Thyroid gland (tissue), 4 donors: ENCODE data around the gene HOXA7.

ENCODE experiments used
- CTCF ChIP-seq, 6 experiments: fragments of 200-600 bp in 3 of 6; fragments of 450-650 bp in 3 of 6; sonication (generic) in 3 of 6; IDR thresholded peaks; one replicate each; pipeline ENCODE4 v1.5.1; 2016 to 2019; ENCODE audit warnings: antibody characterized with exemption in 6 of 6, mild to moderate bottlenecking in 2 of 6, inconsistent platforms in 1 of 6, moderate library complexity in 1 of 6
- POLR2A ChIP-seq, 2 donors: fragments of 450-650 bp; IDR thresholded peaks; one replicate each; pipeline ENCODE4 v1.6.1; 2017; ENCODE audit warnings: antibody characterized with exemption in 2 of 2, mild to moderate bottlenecking in 2 of 2, moderate library complexity in 1 of 2

- no peak for TF ChIP-seq CTCF (IDR thresholded peaks at IDR 0.05)
- TF ChIP-seq POLR2A (IDR thresholded peaks at IDR 0.05): no peak
These were observed 13.4 kb upstream of the HOXA7 start for GRCh38 chr7:27169658-27170425.
